SK-N-SH (cell line): ENCODE results near the gene MPO. TPM values are rescaled to one million over a fixed set of nuclear protein-coding genes. Genes with fewer than 3 reads are reported as not detected.
A peak's percentile ranks its signal among the peaks of the same experiment; 100 is the strongest.

ENCODE experiments used
- CTCF ChIA-PET: fragments of 300-600, 350-600 bp; formaldehyde crosslinking; extraction: SDS; loops from one replicate; lab custom pipeline; 2021; lab: Yijun Ruan, JAX
- POLR2A ChIA-PET: fragments of 350-600 bp; sonication (Branson Sonifier 250); formaldehyde crosslinking; extraction: SDS; loops from one replicate; lab custom pipeline; 2020; ENCODE audit warnings: antibody characterized with exemption, inconsistent platforms; lab: Yijun Ruan, JAX
- DNase-seq: peaks from one replicate; pipeline ENCODE4 v3.0.0; 2012
- H2AFZ ChIP-seq: fragments of 200-600 bp; sonication (generic); 2 replicates; pipeline ENCODE4 v1.8.1; 2016; ENCODE audit warnings: antibody characterized with exemption, mild to moderate bottlenecking, low read depth
- H3F3A ChIP-seq: fragments of 200-600 bp; sonication (generic); replicated peaks from 2 replicates; pipeline ENCODE3; 2016; ENCODE audit warnings: antibody characterized with exemption, mild to moderate bottlenecking; ENCODE audit not compliant: insufficient read depth
- H3K27ac ChIP-seq, 2 experiments: fragments of 200-500 bp in 1 of 2; fragments of 200-600 bp in 1 of 2; sonication (Bioruptor generic) in 1 of 2; sonication (generic), shearing (Covaris generic) in 1 of 2; 2 replicates each; pipeline versions ENCODE4 v1.5.1 to v1.6.1; 2014 to 2016; ENCODE audit warnings: low read depth in 2 of 2, inconsistent platforms in 1 of 2, low read length in 1 of 2, mild to moderate bottlenecking in 1 of 2, mixed read lengths in 1 of 2
- H3K27me3 ChIP-seq: fragments of 200-600 bp; sonication (generic), shearing (Covaris generic); 2 replicates; pipeline ENCODE4 v1.6.1; 2016; ENCODE audit warnings: mixed run types; ENCODE audit not compliant: insufficient read depth
- H3K36me3 ChIP-seq, 2 experiments: fragments of 200-500 bp in 1 of 2; fragments of 200-600 bp in 1 of 2; sonication (Bioruptor generic) in 1 of 2; sonication (generic) in 1 of 2; replicated peaks in 1 of 2; 2 replicates each; pipeline versions ENCODE3 to v1.5.1; 2014 to 2016; ENCODE audit warnings: low read length in 1 of 2, mild to moderate bottlenecking in 1 of 2; ENCODE audit not compliant: insufficient read depth in 2 of 2, control insufficient read depth in 1 of 2
- H3K4me1 ChIP-seq, 2 experiments: fragments of 200-500 bp in 1 of 2; fragments of 200-600 bp in 1 of 2; sonication (Bioruptor generic) in 1 of 2; sonication (generic), shearing (Covaris generic) in 1 of 2; 2 replicates each; pipeline versions ENCODE4 v1.5.1 to v1.6.1; 2014 to 2016; ENCODE audit warnings: low read depth in 1 of 2, low read length in 1 of 2, mixed run types in 1 of 2; ENCODE audit not compliant: insufficient read depth in 2 of 2, control insufficient read depth in 1 of 2
- H3K4me2 ChIP-seq: fragments of 200-600 bp; sonication (generic), shearing (Covaris generic); 2 replicates; pipeline ENCODE4 v1.6.1; 2017; ENCODE audit warnings: mixed run types
- H3K4me3 ChIP-seq, 2 experiments: fragments of 200-500 bp in 1 of 2; fragments of 200-600 bp in 1 of 2; sonication (Bioruptor generic) in 1 of 2; sonication (generic), shearing (Covaris generic) in 1 of 2; 2 replicates each; pipeline versions ENCODE4 v1.5.1 to v1.8.1; 2014 to 2016; ENCODE audit warnings: low read depth in 2 of 2, inconsistent platforms in 1 of 2, low read length in 1 of 2, mild to moderate bottlenecking in 1 of 2, mixed read lengths in 1 of 2, moderate library complexity in 1 of 2
- H3K79me2 ChIP-seq: fragments of 200-600 bp; sonication (generic); 2 replicates; pipeline ENCODE4 v1.8.1; 2017; ENCODE audit warnings: mild to moderate bottlenecking; ENCODE audit not compliant: insufficient read depth
- H3K9ac ChIP-seq: fragments of 200-600 bp; sonication (generic); 2 replicates; pipeline ENCODE4 v1.6.1; 2017; ENCODE audit warnings: mixed run types
- H3K9me2 ChIP-seq: fragments of 200-600 bp; sonication (generic); 2 replicates; pipeline ENCODE4 v1.6.1; 2017; ENCODE audit warnings: mixed run types
- H3K9me3 ChIP-seq: fragments of 200-600 bp; sonication (generic); 2 replicates; pipeline ENCODE4 v1.6.1; 2017; ENCODE audit warnings: mixed run types, mild to moderate bottlenecking, moderate library complexity
- H4K20me1 ChIP-seq: fragments of 200-600 bp; sonication (generic); 2 replicates; pipeline ENCODE4 v1.6.1; 2017; ENCODE audit warnings: mild to moderate bottlenecking, mixed run types; ENCODE audit not compliant: insufficient read depth
- CTCF ChIP-seq: fragments of 200-600 bp; sonication (generic); IDR thresholded peaks from 2 replicates; pipeline ENCODE4 v1.6.1; 2017; ENCODE audit warnings: antibody characterized with exemption, mild to moderate bottlenecking, moderate library complexity
- EP300 ChIP-seq, 2 experiments: IDR thresholded peaks; 2 replicates each; pipeline versions ENCODE4 v1.4.0 to v1.6.1; 2012; ENCODE audit warnings: borderline replicate concordance in 1 of 2, low read depth in 1 of 2, low read length in 1 of 2
- FOSL2 ChIP-seq: IDR thresholded peaks from 2 replicates; pipeline ENCODE4 v1.4.0; 2012; ENCODE audit warnings: low read depth, mild to moderate bottlenecking, moderate library complexity, borderline replicate concordance
- GATA2 ChIP-seq: sonication (generic); formaldehyde crosslinking; IDR thresholded peaks from 2 replicates; pipeline ENCODE4 v1.5.0; 2020; ENCODE audit warnings: mild to moderate bottlenecking, missing genetic modification reagents
- MAX ChIP-seq: IDR thresholded peaks from 2 replicates; pipeline ENCODE4 v1.4.0; 2012; ENCODE audit warnings: low read depth
- MEF2A ChIP-seq: IDR thresholded peaks from 2 replicates; pipeline ENCODE4 v1.4.0; 2012; ENCODE audit warnings: low read depth, borderline replicate concordance
- POLR2AphosphoS5 ChIP-seq: IDR thresholded peaks from 2 replicates; pipeline ENCODE4 v1.6.1; 2012; ENCODE audit warnings: low read depth, low read length
- RCOR1 ChIP-seq: fragments of 150-350 bp; IDR thresholded peaks from 2 replicates; pipeline ENCODE4 v1.6.1; 2017; ENCODE audit warnings: antibody characterized with exemption, low read length
- REST ChIP-seq: IDR thresholded peaks from 2 replicates; pipeline ENCODE4 v1.6.1; 2012; ENCODE audit warnings: mild to moderate bottlenecking, low read depth, low read length, moderate library complexity
- RFX5 ChIP-seq: IDR thresholded peaks from 2 replicates; pipeline ENCODE4 v1.6.1; 2012; ENCODE audit warnings: mild to moderate bottlenecking, improper control_type of control experiment, low read length
- RXRA ChIP-seq: IDR thresholded peaks from 2 replicates; pipeline ENCODE4 v1.4.0; 2012; ENCODE audit warnings: low read depth, mild to moderate bottlenecking, borderline replicate concordance
- SIN3A ChIP-seq: IDR thresholded peaks from 2 replicates; pipeline ENCODE4 v1.6.1; 2012; ENCODE audit warnings: low read depth, mild to moderate bottlenecking, low read length, moderate library complexity, borderline replicate concordance
- TCF12 ChIP-seq: IDR thresholded peaks from 2 replicates; pipeline ENCODE4 v1.4.0; 2012
- USF2 ChIP-seq: fragments of 150-350 bp; IDR thresholded peaks from 2 replicates; pipeline ENCODE4 v1.6.1; 2017; ENCODE audit warnings: antibody characterized with exemption, low read length, low read depth, borderline replicate concordance
- WGBS: methylation state at CpG from one replicate; pipeline ENCODE4 v1.1.6; 2017; ENCODE audit warnings: low lambda C conversion rate; 5-methylcytosine and 5-hydroxymethylcytosine counted together
- polyA plus RNA-seq, 3 experiments: library from polyadenylated mRNA; depleted of rRNA; stranded (reverse); fragments of >200 nt; gene quantifications; 2 replicates each; pipeline ENCODE4 v1.2.3, GENCODE V29; 2012
- TF ChIP-seq, protein P1 (sequence below): IDR thresholded peaks from 2 replicates; pipeline ENCODE4; 2012

The MPO gene
- polyA plus RNA-seq, 1 of the 3 experiments (the other 2 are of a cell fraction): not detected

GRCh38 chr17:58309918-58310259, 29.2 kb upstream of the MPO start (continued):
- TF ChIP-seq REST: no peak

- no peaks in the 10 kb centered on the region for H3K27me3 ChIP-seq
- H3K4me1 ChIP-seq: no peaks in the 10 kb centered on the region
- DNase-seq: peak; percentile 31
- TF ChIP-seq EP300 (IDR thresholded peaks at IDR 0.05; ENCODE audit: borderline replicate concordance in 1 of 2, low read depth in 1 of 2, low read length in 1 of 2) (no peak), SIN3A (no peak), RCOR1 (no peak), CTCF (no peak), TCF12 (no peak), POLR2AphosphoS5 (no peak), MAX (no peak), RXRA (no peak), GATA2 (CRISPR knock-in tag) (no peak), USF2 (no peak), RFX5 (no peak), FOSL2 (no peak), MEF2A (no peak)
- TF ChIP-seq, protein P1, sequence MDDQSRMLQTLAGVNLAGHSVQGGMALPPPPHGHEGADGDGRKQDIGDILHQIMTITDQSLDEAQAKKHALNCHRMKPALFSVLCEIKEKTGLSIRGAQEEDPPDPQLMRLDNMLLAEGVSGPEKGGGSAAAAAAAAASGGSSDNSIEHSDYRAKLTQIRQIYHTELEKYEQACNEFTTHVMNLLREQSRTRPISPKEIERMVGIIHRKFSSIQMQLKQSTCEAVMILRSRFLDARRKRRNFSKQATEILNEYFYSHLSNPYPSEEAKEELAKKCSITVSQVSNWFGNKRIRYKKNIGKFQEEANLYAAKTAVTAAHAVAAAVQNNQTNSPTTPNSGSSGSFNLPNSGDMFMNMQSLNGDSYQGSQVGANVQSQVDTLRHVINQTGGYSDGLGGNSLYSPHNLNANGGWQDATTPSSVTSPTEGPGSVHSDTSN: no peak
- H3K4me3 ChIP-seq: no peak overlapping the region
- H3K9me2 ChIP-seq: no peaks in the 10 kb centered on the region
- POLR2A ChIA-PET: interaction anchor here (0.6 to 0.7 kb wide), 2 partner anchors 8 to 64 kb away, joined by 3 read pairs; no protein-coding TSS in a partner anchor
- H3K4me2 ChIP-seq: no peak overlapping the region
- no peaks in the 10 kb centered on the region for H3K79me2 ChIP-seq
- no peaks in the 10 kb centered on the region for H3K36me3 ChIP-seq
- H3K27ac ChIP-seq: no peak overlapping the region
- H4K20me1 ChIP-seq: no peaks in the 10 kb centered on the region
- no peak overlapping the region for H3K9ac ChIP-seq
- H2AFZ ChIP-seq: no peak overlapping the region
- WGBS: 62% methylated on average over 21 of the region's 21 CpGs
- CTCF ChIA-PET: interaction anchor here (1.0 to 3.0 kb wide), 7 partner anchors 9 to 138 kb away, joined by 3 to 16 read pairs (median 6); partner anchors contain the start of gene RNF43
- no peaks in the 10 kb centered on the region for H3F3A ChIP-seq
- no peaks in the 10 kb centered on the region for H3K9me3 ChIP-seq
Measured at GRCh38 chr17:58308985-58309917, 28.5 kb upstream of the MPO start.
